ENCODE data around the gene ATG9A.

ATG9A gene

GRCh38 chr2:219245148-219245898 lies 15.9 kb upstream of the ATG9A start, which contains the start of the genes GLB1L and STK16:
GLB1L (minus strand) TSS chr2:219245444; CDS start chr2:219243573, 1,871 bp downstream.
STK16 (plus strand) TSS chr2:219245479; CDS start chr2:219246000, 521 bp downstream.
- ATAC-seq, result peak; percentile 94
- TF ChIP-seq GLIS3 (CRISPR knock-in tag; IDR thresholded peaks at IDR 0.05) (0 out of 2 replicates have a peak, but pooled peaks have one; percentile 6), CSDC2 (CRISPR knock-in tag; IDR thresholded peaks at IDR 0.05) (peak; percentile 31; the same call in 1 of the 2 replicates), ZNF565 (CRISPR knock-in tag; conservative IDR thresholded peaks at IDR 0.05; ENCODE audit: low read depth) (no peak)
- TF ChIP-seq, protein P1, sequence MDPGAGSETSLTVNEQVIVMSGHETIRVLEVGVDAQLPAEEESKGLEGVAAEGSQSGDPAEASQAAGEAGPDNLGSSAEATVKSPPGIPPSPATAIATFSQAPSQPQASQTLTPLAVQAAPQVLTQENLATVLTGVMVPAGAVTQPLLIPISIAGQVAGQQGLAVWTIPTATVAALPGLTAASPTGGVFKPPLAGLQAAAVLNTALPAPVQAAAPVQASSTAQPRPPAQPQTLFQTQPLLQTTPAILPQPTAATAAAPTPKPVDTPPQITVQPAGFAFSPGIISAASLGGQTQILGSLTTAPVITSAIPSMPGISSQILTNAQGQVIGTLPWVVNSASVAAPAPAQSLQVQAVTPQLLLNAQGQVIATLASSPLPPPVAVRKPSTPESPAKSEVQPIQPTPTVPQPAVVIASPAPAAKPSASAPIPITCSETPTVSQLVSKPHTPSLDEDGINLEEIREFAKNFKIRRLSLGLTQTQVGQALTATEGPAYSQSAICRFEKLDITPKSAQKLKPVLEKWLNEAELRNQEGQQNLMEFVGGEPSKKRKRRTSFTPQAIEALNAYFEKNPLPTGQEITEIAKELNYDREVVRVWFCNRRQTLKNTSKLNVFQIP (CRISPR knock-in tag; IDR thresholded peaks at IDR 0.05; ENCODE audit: borderline replicate concordance, low read depth), result no peak

GRCh38 chr2:219244789-219245147 lies 15.3 kb upstream of the ATG9A start:
- no peak for ATAC-seq
- TF ChIP-seq, protein P2, sequence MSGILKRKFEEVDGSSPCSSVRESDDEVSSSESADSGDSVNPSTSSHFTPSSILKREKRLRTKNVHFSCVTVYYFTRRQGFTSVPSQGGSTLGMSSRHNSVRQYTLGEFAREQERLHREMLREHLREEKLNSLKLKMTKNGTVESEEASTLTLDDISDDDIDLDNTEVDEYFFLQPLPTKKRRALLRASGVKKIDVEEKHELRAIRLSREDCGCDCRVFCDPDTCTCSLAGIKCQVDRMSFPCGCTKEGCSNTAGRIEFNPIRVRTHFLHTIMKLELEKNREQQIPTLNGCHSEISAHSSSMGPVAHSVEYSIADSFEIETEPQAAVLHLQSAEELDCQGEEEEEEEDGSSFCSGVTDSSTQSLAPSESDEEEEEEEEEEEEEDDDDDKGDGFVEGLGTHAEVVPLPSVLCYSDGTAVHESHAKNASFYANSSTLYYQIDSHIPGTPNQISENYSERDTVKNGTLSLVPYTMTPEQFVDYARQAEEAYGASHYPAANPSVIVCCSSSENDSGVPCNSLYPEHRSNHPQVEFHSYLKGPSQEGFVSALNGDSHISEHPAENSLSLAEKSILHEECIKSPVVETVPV (CRISPR knock-in tag; IDR thresholded peaks at IDR 0.05), result no peak
- TF ChIP-seq CREB5 (CRISPR knock-in tag; IDR thresholded peaks at IDR 0.05; ENCODE audit: low read depth), result no peak
- no peak for TF ChIP-seq ZNF70 (CRISPR knock-in tag; IDR thresholded peaks at IDR 0.05)
- TF ChIP-seq GLIS3 (CRISPR knock-in tag; IDR thresholded peaks at IDR 0.05), result no peak
- TF ChIP-seq ISL1 (CRISPR knock-in tag; IDR thresholded peaks at IDR 0.05), result no peak
- no peak for TF ChIP-seq ZNF8 (CRISPR knock-in tag; IDR thresholded peaks at IDR 0.05)
- TF ChIP-seq BACH2 (CRISPR knock-in tag; IDR thresholded peaks at IDR 0.05; ENCODE audit: borderline replicate concordance), result no peak
- no peak for TF ChIP-seq ZC3H10 (CRISPR knock-in tag; IDR thresholded peaks at IDR 0.05)
- TF ChIP-seq, protein P1 (CRISPR knock-in tag; IDR thresholded peaks at IDR 0.05; ENCODE audit: borderline replicate concordance, low read depth), result no peak
- no peak for TF ChIP-seq ZNF565 (CRISPR knock-in tag; conservative IDR thresholded peaks at IDR 0.05; ENCODE audit: low read depth)
- TF ChIP-seq ESRRG (CRISPR knock-in tag; IDR thresholded peaks at IDR 0.05), result no peak
- no peak for TF ChIP-seq ZFP30 (CRISPR knock-in tag; IDR thresholded peaks at IDR 0.05)
- TF ChIP-seq, protein P3, sequence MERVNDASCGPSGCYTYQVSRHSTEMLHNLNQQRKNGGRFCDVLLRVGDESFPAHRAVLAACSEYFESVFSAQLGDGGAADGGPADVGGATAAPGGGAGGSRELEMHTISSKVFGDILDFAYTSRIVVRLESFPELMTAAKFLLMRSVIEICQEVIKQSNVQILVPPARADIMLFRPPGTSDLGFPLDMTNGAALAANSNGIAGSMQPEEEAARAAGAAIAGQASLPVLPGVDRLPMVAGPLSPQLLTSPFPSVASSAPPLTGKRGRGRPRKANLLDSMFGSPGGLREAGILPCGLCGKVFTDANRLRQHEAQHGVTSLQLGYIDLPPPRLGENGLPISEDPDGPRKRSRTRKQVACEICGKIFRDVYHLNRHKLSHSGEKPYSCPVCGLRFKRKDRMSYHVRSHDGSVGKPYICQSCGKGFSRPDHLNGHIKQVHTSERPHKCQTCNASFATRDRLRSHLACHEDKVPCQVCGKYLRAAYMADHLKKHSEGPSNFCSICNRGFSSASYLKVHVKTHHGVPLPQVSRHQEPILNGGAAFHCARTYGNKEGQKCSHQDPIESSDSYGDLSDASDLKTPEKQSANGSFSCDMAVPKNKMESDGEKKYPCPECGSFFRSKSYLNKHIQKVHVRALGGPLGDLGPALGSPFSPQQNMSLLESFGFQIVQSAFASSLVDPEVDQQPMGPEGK (CRISPR knock-in tag; IDR thresholded peaks at IDR 0.05; ENCODE audit: borderline replicate concordance), result no peak
- no peak for TF ChIP-seq ZFP3 (CRISPR knock-in tag; IDR thresholded peaks at IDR 0.05)
- TF ChIP-seq OSR1 (CRISPR knock-in tag; IDR thresholded peaks at IDR 0.05), result no peak
- no peak for TF ChIP-seq TCF4 (CRISPR knock-in tag; IDR thresholded peaks at IDR 0.05; ENCODE audit: borderline replicate concordance)
- TF ChIP-seq TOX (CRISPR knock-in tag; IDR thresholded peaks at IDR 0.05; ENCODE audit: borderline replicate concordance), result no peak
- TF ChIP-seq SNAI2 (CRISPR knock-in tag; IDR thresholded peaks at IDR 0.05), result no peak

DNA sequence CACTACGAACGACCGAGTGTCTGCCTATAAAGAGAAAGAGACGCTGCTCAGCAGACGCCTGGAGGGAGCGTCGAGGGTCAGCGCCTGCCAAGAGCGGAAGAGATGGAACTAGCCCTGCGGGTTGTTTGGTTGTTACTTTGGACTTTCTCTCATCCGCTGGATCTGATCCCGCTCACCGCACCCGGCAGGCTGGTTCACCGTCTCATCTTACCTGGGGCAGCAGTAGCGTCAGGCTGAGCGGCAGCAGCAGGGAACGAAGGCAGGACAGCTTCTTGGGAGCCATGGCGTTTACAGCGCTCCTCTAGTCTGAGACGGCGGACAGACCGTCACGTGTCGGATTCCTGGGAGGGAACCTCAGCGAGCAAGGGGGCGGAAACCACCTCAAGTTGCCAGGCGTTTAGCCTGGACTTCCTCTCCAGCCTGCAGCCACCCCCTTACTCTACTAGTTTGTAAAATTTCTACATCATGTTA lies 13.9 kb upstream of the ATG9A start:
- TF ChIP-seq ZC3H10 (CRISPR knock-in tag; IDR thresholded peaks at IDR 0.05) (no peak), SNAI2 (CRISPR knock-in tag; IDR thresholded peaks at IDR 0.05) (no peak), GLIS3 (CRISPR knock-in tag; IDR thresholded peaks at IDR 0.05) (no peak), CSDC2 (CRISPR knock-in tag; IDR thresholded peaks at IDR 0.05) (no peak), ISL1 (CRISPR knock-in tag; IDR thresholded peaks at IDR 0.05) (no peak), CREB5 (CRISPR knock-in tag; IDR thresholded peaks at IDR 0.05; ENCODE audit: low read depth) (no peak), OSR1 (CRISPR knock-in tag; IDR thresholded peaks at IDR 0.05) (no peak), ZFP3 (CRISPR knock-in tag; IDR thresholded peaks at IDR 0.05) (no peak), ARNTL (CRISPR knock-in tag; IDR thresholded peaks at IDR 0.05; ENCODE audit: borderline replicate concordance, low read depth) (no peak), ZNF565 (CRISPR knock-in tag; conservative IDR thresholded peaks at IDR 0.05; ENCODE audit: low read depth) (no peak), TCF4 (CRISPR knock-in tag; IDR thresholded peaks at IDR 0.05; ENCODE audit: borderline replicate concordance) (no peak)
- TF ChIP-seq, protein P4, sequence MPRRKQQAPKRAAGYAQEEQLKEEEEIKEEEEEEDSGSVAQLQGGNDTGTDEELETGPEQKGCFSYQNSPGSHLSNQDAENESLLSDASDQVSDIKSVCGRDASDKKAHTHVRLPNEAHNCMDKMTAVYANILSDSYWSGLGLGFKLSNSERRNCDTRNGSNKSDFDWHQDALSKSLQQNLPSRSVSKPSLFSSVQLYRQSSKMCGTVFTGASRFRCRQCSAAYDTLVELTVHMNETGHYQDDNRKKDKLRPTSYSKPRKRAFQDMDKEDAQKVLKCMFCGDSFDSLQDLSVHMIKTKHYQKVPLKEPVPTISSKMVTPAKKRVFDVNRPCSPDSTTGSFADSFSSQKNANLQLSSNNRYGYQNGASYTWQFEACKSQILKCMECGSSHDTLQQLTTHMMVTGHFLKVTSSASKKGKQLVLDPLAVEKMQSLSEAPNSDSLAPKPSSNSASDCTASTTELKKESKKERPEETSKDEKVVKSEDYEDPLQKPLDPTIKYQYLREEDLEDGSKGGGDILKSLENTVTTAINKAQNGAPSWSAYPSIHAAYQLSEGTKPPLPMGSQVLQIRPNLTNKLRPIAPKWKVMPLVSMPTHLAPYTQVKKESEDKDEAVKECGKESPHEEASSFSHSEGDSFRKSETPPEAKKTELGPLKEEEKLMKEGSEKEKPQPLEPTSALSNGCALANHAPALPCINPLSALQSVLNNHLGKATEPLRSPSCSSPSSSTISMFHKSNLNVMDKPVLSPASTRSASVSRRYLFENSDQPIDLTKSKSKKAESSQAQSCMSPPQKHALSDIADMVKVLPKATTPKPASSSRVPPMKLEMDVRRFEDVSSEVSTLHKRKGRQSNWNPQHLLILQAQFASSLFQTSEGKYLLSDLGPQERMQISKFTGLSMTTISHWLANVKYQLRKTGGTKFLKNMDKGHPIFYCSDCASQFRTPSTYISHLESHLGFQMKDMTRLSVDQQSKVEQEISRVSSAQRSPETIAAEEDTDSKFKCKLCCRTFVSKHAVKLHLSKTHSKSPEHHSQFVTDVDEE (CRISPR knock-in tag; IDR thresholded peaks at IDR 0.05), result no peak
- ATAC-seq, result no peak
